NCI-H187 treated with DMSO at 0.1 percent for 48 hours (cell line): ENCODE measurements around the gene FASTK.

Source experiments
- DNase-seq: peaks from one replicate; lab custom pipeline; 2025; lab: John Stamatoyannopoulos, UW

FASTK gene

DNA sequence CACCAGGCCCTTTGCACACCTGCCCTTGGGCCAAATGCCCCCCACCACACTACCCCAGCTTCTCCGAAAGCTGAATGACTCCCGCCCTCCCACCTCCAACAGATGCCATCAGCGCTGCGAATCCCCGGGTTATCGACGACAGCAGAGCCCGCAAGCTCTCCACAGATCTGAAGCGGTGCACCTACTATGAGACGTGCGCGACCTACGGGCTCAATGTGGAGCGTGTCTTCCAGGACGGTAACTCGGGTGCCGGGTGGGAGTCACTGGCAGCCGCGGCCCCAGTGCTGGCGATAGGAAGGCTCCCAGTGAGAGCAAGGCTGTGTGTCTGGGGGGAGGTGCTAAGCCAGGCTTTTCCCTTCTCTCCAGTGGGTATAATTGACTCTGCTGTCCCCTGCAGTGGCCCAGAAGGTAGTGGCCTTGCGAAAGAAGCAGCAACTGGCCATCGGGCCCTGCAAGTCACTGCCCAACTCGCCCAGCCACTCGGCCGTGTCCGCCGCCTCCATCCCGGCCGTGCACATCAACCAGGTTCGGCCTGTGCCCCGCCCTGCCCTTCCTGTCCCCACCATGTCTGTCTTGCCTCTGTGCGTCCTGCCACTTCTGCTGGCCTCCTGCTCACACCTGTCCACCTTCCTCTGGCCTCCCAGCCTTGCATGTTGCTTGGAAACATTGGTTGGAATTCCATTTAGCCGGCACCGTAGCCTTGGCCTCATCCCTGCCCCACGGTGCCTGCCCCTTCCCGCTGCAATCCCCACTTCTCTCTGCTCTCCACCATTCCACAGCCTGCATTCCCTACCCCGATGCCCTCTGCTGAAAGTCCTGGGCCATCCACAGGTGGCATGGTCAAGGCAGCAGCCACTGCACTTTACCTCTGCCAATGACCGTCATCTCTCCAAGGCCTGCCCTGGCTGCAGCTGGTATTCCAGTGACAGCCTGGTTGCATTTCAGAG is 37.8 kb upstream of the FASTK start:
- no peak for DNase-seq

- DNase-seq = no peak
Observed at GRCh38 chr7:151117565-151117964, 37.0 kb upstream of the FASTK start.

DNA sequence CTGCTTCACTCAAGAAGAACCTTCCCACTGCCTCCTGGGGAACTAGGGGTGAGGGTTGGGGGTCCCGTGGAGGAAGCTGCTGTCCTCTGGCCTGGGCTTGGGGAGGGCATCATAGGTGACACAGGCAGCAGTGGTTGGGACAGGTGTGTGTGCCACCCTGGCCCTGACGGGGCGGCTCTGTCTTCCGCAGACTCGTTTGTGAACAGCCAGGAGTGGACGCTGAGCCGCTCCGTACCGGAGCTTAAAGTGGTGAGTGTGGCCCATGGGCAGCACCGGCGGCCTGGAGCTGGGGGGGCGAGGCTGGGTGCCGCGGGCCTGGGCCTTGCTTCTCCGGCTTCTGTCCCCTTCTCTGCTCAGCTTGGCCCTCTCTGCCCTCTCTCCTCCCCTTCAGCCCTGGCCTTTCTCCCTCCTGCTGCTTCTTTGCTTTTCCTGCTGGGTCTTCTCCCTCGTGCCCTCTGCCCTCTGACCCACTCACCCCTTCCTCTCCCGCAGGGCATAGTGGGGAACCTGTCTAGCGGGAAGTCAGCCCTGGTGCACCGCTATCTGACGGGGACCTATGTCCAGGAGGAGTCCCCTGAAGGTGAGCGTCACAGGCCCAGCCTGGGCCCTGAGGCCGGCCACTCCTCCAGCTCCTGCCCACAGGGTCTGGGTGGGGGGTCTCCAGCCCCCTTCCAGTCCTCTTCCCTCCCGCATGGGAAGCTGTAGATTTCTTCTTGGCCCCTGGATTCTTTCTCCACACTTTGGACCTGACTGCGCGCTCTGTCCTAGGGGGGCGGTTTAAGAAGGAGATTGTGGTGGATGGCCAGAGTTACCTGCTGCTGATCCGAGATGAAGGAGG is 36.2 kb upstream of the FASTK start:
- no peak for DNase-seq

DNA sequence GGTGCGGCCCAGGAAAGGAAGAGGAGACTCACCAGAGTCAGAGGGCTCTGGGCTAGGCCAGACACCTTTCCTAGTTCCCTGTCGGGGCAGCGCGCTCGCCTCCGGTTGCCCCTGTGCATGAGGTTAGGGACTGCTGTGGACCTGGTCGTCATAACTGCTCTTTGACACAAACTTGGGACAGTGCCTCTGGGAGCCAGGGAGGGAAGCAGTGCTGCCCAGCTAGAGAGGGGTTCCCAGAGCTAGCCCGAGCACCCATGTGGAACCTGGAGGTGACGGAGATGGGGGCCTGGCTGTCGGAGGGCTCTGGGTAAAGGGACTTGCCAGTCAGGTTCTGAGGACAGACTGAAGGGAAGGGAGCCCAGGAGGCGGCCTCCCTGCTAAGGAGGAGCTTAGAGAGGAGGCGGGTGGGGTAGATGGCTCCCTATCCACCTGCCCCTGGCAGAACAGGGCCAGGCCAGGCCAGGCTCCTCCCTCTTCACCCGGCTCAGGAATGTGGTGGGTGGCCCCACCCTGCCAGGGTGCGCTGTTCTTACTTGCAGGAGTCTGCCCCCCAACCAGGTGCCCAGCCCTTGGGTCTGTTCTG is 35.3 kb upstream of the FASTK start:
- DNase-seq = no peak

GRCh38 chr7:151115121-151115835 is 34.7 kb upstream of the FASTK start:
- DNase-seq = no peak

GRCh38 chr7:151114151-151115090 is 33.8 kb upstream of the FASTK start:
- no peak for DNase-seq

DNA sequence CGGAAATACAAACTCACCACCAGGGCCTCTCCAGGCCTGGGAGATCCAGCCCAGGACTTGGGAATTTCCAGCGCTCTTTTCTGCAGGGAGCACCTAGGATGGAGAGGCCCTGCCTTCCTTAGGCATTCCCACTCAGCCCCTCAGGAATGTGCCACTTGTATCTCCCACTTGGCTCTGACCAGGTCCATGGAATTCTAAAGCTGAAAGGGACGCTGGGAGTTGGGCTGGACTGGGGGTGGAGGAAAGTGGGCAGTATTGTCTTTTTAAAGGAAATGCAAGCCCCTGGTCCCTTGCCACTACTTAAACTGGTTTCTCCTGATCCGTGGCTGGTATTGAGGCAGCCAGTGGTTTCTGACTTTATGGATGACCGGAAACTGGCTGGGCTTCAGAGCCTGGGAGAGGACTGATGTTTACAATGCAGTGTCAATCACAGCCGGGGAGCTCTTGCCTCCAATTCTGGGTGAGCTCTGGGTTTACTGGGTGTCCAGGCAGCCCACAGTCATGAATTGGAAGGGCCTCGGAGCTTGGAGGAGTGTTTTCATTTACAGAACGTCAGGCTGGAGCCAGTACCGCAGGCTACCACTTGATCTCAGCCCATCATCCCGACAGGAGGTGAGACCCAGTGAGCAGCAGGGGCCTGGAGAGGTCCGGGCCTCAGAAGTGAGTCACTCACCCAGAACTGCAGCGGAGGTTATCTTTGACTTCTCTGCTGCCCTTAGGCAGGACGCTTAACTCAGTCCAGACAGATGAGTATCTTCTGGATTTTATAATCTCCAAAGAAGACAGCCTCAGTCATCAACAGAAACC is 32.9 kb upstream of the FASTK start:
- no peak for DNase-seq

DNA sequence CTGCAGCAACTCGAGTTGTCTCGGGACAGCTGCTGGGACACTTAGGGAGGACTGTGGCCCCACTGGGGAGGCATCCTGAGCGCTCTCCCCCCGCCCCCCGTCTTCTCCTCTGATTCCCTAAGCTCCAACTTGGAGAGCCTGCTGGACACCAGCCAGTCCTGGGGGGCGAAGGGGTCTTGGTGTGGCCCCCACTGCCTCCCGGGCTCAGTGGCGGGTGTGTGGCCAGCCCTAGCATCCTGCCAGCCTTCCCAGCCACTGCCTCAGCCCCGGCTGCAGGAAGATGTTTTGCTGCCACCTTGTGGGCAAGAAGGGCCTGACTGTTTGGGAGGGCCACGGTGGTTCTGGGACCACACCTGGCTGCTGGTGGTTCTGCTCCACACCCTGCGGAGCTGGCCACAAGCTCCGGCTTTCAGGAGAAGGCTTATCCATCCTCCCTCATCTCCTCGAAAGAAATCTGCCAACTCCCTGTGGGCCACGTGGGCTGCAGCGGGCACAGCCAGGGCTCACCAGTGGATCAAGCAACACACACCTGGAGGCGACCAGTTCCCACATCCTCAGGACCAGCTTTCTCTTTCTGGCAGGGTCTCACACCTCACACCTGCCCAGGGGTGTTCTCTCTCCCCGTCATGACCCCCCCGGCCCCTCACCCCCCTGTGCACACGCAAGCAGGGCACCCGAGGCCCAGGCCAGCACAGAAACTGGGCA is 30.5 kb upstream of the FASTK start:
- no peak for DNase-seq

- DNase-seq = no peak
Observed at GRCh38 chr7:151110236-151110940, 29.8 kb upstream of the FASTK start.

GRCh38 chr7:151109094-151110048 is 28.8 kb upstream of the FASTK start:
- no peak for DNase-seq

DNA sequence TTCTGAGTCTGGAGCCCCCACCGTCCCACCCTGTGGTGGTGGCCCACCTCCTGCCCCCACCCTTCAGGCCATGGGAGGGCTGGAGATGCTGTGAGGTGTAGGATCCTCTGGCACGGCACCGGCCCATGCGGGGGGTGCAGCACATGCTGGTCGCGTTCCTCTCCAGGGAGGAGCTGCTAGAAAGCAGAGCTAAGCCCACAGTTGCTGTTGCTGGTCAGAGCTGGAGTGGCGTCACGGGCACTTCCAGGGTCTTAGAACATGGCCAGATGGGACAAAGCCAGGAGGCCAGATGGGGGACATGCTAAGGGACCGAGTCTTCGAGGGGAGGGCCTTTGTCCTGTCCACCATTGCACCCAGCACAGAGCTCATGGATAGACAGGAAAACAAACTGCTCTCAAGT is 27.3 kb upstream of the FASTK start:
- no peak for DNase-seq

DNA sequence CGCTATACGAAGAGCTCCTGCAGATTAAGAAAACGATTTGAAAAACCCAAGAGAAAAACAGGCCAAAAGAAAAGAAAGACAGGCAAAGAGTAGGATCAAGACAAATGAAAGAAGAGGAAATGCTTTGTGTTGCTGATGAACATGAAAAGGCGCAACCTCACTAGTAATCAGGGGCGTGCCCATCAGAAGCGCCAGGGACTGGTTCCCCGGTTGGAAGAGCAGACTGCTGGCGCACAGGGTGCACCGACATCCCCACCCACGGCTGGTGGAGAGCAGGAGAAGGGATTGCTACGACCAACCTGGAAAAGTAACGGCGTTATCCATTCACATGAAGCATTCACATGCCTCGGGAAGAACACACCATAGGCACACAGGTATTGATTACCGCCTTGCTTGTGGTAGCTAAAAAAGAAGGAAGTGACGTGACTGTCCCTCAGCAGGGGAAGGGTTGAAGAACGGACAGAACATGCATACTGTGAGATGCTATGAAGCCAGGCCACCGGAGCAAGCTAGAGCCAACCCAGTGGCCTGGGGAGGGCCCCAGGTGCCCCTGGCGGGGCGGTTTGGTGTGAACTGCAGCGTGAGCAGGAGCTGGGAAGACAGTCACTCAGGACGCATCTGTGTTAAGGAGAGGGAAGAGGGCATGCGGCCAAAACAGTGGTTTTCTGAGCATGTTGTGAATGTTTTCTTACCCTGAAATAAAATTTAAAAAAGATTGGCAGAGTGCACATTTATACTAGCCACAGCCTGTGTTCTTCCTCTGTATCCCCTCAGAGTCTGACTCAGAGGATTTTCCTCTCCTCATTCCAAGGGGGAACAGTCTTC is 24.0 kb upstream of the FASTK start:
- DNase-seq = no peak

- no peak for DNase-seq
Observed at GRCh38 chr7:151103973-151104372, 23.4 kb upstream of the FASTK start.

GRCh38 chr7:151102991-151103390 is 22.4 kb upstream of the FASTK start:
- no peak for DNase-seq

DNA sequence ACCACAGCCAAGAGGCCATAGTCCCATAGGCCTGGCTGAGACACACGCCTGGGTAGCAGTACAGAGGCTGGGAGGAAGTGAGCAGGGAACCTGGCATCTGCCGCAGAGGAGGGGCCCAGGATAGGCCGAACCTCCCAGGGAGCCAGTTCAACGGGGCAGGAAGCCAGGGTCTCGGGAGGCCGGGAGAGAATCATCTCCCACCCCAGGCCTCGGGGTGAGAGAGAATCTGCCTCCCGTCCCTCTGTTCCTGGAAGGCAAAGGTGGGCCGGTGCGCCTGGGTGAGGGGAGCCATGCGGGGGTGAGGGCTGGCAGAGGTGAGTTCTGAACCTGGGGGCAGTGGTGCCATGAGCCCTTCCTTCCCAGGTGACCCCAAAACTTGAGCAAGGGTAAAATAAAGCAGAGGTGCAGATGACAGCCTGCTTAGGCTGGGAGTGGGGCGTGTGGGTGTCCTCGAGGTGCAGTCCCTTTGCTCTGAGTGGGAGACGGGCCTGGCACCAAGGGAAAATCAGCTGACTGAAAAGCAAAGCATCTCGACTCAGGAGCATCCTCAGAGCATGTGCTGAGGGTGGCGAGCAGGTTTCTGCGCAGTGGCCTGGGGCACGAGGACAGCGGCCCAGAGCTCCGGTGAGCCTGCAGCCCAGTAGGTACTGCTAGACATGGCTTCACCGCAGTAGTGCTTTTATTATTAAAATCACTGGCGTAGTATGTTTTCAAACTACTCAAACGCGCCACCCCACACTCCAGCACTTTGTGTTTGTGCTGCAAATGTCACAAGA is 21.2 kb upstream of the FASTK start:
- no peak for DNase-seq

DNA sequence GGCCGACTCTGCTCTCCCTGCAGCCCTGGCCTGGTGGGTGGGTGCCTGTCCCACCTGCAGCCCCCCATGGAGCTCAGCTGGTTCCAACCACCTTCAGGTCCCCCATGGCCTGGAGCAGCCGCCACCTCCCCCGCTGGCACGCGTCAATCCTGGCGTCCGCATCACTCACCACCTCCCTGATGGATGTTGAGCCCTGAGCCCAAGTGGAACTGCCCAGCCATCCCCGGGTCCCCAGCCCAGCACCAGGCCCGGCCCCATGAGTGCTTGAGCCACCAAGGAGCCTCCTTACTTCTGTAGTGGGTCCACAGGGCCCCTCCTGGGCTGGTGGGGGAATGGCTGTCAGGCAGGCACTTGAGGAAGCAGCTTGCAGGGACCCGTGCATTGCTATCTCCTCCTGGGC is 20.3 kb upstream of the FASTK start:
- no peak for DNase-seq
